Measurements from ENCODE around the gene SEZ6. TPM values are rescaled to one million over a fixed set of nuclear protein-coding genes. Genes with fewer than 3 reads are reported as not detected.

SEZ6 gene
- total RNA-seq, 1 donor from 2014 or later, result not detected

GRCh38 chr17:28910534-28910933 is 95.3 kb downstream of the SEZ6 start:
- intact Hi-C loops (cut with micrococcal nuclease), result no loop called here

GRCh38 chr17:28908640-28909167 is 97.1 kb downstream of the SEZ6 start:
- intact Hi-C loops (cut with micrococcal nuclease), result no loop called here

GRCh38 chr17:28907709-28908475 is 97.9 kb downstream of the SEZ6 start:
- intact Hi-C loops (cut with micrococcal nuclease), result no loop called here

- intact Hi-C loops (cut with micrococcal nuclease), result no loop called here
These were observed 99.0 kb downstream of the SEZ6 start for GRCh38 chr17:28906706-28907438.

- intact Hi-C loops (cut with micrococcal nuclease), result no loop called here
These were observed 99.6 kb downstream of the SEZ6 start for GRCh38 chr17:28906276-28906675.

Other genes with a start within 250 kb of the SEZ6 start
- 23.9 and 24.2 TPM in 2 replicates for gene FAM222B, start 163.2 kb downstream of the SEZ6 start, total RNA-seq
- gene ERAL1, start 151.0 kb downstream of the SEZ6 start, total RNA-seq, result 46.1 and 46.9 TPM in 2 replicates
- 150 and 151 TPM in 2 replicates for gene FLOT2, start 108.3 kb downstream of the SEZ6 start, total RNA-seq
- 22.8 and 26.1 TPM in 2 replicates for gene DHRS13, start 103.0 kb downstream of the SEZ6 start, total RNA-seq
- 73.3 and 78.5 TPM in 2 replicates for gene PHF12, start 54.5 kb downstream of the SEZ6 start, total RNA-seq
- gene PIPOX, start 37.1 kb upstream of the SEZ6 start, total RNA-seq, result 2.0 and 2.2 TPM in 2 replicates
- gene MYO18A, start 174.4 kb upstream of the SEZ6 start, total RNA-seq, result 96.8 and 98.8 TPM in 2 replicates
- gene CRYBA1, start 240.8 kb upstream of the SEZ6 start, total RNA-seq, result not detected in 2 replicates